Ectodermal cell (in vitro differentiated cells): ENCODE measurements around the gene GIMAP6.
"Not testable (repeated sequence)": the region's sequence is repeated elsewhere in the genome, so short reads cannot be mapped to it uniquely, and the experiment has no call there.

Experiments used
- H3K27ac ChIP-seq: 2 replicates; pipeline ENCODE4 v1.7.0; 2013; ENCODE audit warnings: mild to moderate bottlenecking, low read depth, low read length; ENCODE audit not compliant: insufficient read depth, poor library complexity, severe bottlenecking
- H3K27me3 ChIP-seq: 2 replicates; pipeline ENCODE4 v1.7.0; 2013; ENCODE audit warnings: mild to moderate bottlenecking, low read length; ENCODE audit not compliant: insufficient read depth, control insufficient read depth, poor library complexity, severe bottlenecking
- H3K36me3 ChIP-seq: one replicate; pipeline ENCODE4 v1.7.0; 2013; ENCODE audit warnings: low read length; ENCODE audit not compliant: control insufficient read depth, insufficient read depth
- H3K4me1 ChIP-seq: one replicate; pipeline ENCODE4 v1.7.0; 2013; ENCODE audit warnings: low read length; ENCODE audit not compliant: control insufficient read depth, insufficient read depth
- H3K4me3 ChIP-seq: 2 replicates; pipeline ENCODE4 v1.7.0; 2013; ENCODE audit warnings: low read depth, low read length, control low read depth; ENCODE audit not compliant: insufficient read depth
- H3K9me3 ChIP-seq: 2 replicates; pipeline ENCODE4 v1.7.0; 2013; ENCODE audit warnings: mild to moderate bottlenecking, low read length, moderate library complexity; ENCODE audit not compliant: control insufficient read depth
- WGBS, 2 experiments: methylation state at CpG; one replicate each; pipeline ENCODE4 v1.1.7; 2013; ENCODE audit warnings: missing lambda C conversion rate in 2 of 2; 5-methylcytosine and 5-hydroxymethylcytosine counted together

GIMAP6 gene

GRCh38 chr7:150586068-150586784 lies 46.0 kb downstream of the GIMAP6 start:
- WGBS, 2 experiments: 86 to 88% methylated on average over 4 of the region's 4 CpGs
- no peaks in the 10 kb centered on the region for H3K36me3 ChIP-seq
- H3K27me3 ChIP-seq: no peaks in the 10 kb centered on the region
- no peaks in the 10 kb centered on the region for H3K9me3 ChIP-seq
- no peak overlapping the region for H3K27ac ChIP-seq
- H3K4me3 ChIP-seq: no peak overlapping the region
- H3K4me1 ChIP-seq: no peaks in the 10 kb centered on the region

GRCh38 chr7:150585199-150585598 lies 47.0 kb downstream of the GIMAP6 start:
- WGBS, 2 experiments: 90% methylated on average over 7 of the region's 7 CpGs
- Histone ChIP-seq H3K9me3 (no peaks in the 10 kb centered on the region), H3K4me1 (no peaks in the 10 kb centered on the region), H3K36me3 (no peaks in the 10 kb centered on the region), H3K27me3 (no peaks in the 10 kb centered on the region), H3K27ac (no peak overlapping the region), H3K4me3 (no peak overlapping the region)

GRCh38 chr7:150580638-150581394 lies 51.4 kb downstream of the GIMAP6 start:
- no peaks in the 10 kb centered on the region for H3K9me3 ChIP-seq
- 91 to 100% methylated on average over 1 to 3 of the region's 3 CpGs for WGBS, 2 experiments

GRCh38 chr7:150579979-150580637 lies 52.1 kb downstream of the GIMAP6 start:
- WGBS, 2 experiments: 92 to 94% methylated on average over 7 of the region's 7 CpGs
- H3K36me3 ChIP-seq, H3K4me1 ChIP-seq, H3K4me3 ChIP-seq, H3K27ac ChIP-seq, H3K27me3 ChIP-seq, H3K9me3 ChIP-seq: not testable (repeated sequence)

More at GRCh38 chr7:150580638-150581394, 51.4 kb downstream of the GIMAP6 start:
- no peak overlapping the region for H3K4me3 ChIP-seq
- no peaks in the 10 kb centered on the region for H3K27me3 ChIP-seq
- no peaks in the 10 kb centered on the region for H3K4me1 ChIP-seq
- no peak overlapping the region for H3K27ac ChIP-seq
- no peaks in the 10 kb centered on the region for H3K36me3 ChIP-seq
